IMR-90 (cell line): ENCODE measurements around the gene TTC7B. TPM values are rescaled to one million over a fixed set of nuclear protein-coding genes. Genes with fewer than 3 reads are reported as not detected.

ENCODE experiments used
- ATAC-seq: fragments of 200-7000 bp; cut with Tn5 transposase; 2 replicates; pipeline ENCODE4 v1.9.1; 2020; ENCODE audit warnings: low read depth, mild to moderate bottlenecking, moderate library complexity
- BruUV-seq: library from RNA; stranded (reverse); fragments of 400-500 nt; replicated peaks from 2 replicates; lab custom pipeline; 2021; lab: Mats Ljungman, UMichigan
- CTCF ChIA-PET: fragments of 300-600 bp; formaldehyde crosslinking; extraction: SDS; loops from one replicate; lab custom pipeline; 2021; ENCODE audit warnings: antibody characterized with exemption; lab: Yijun Ruan, JAX
- POLR2A ChIA-PET: fragments of 300-600 bp; sonication (Branson Sonifier 250); formaldehyde crosslinking; loops from one replicate; lab custom pipeline; 2022; ENCODE audit warnings: antibody characterized with exemption; ENCODE audit not compliant: unreplicated experiment; lab: Charles Lee
- DNase-seq: peaks from one replicate; pipeline ENCODE4 v3.0.0; 2013
- H2AFZ ChIP-seq: replicated peaks from 2 replicates; pipeline ENCODE3; 2013; ENCODE audit warnings: low read length, mild to moderate bottlenecking; ENCODE audit not compliant: poor library complexity
- H2AK5ac ChIP-seq: 2 replicates; pipeline ENCODE4 v1.6.1; 2013; ENCODE audit warnings: low read depth, low read length, inconsistent platforms
- H2AK9ac ChIP-seq: replicated peaks from 2 replicates; pipeline ENCODE3; 2013; ENCODE audit warnings: mild to moderate bottlenecking, low read depth, low read length, moderate library complexity; ENCODE audit not compliant: poor library complexity
- H2BK120ac ChIP-seq: 2 replicates; pipeline ENCODE4 v1.6.1; 2013; ENCODE audit warnings: low read depth, low read length, inconsistent platforms
- H2BK15ac ChIP-seq: 3 replicates; pipeline ENCODE4 v1.6.1; 2013; ENCODE audit warnings: low read depth, low read length, inconsistent platforms
- H2BK20ac ChIP-seq: 2 replicates; pipeline ENCODE4 v1.6.1; 2013; ENCODE audit warnings: low read depth, mild to moderate bottlenecking, inconsistent platforms, low read length, moderate library complexity
- H2BK5ac ChIP-seq: 2 replicates; pipeline ENCODE4 v1.6.1; 2013; ENCODE audit warnings: mild to moderate bottlenecking, low read depth, low read length, inconsistent platforms; ENCODE audit not compliant: poor library complexity, severe bottlenecking
- H3K14ac ChIP-seq: replicated peaks from 2 replicates; pipeline ENCODE4 v1.6.1; 2013; ENCODE audit warnings: low read depth, low read length, inconsistent platforms
- H3K18ac ChIP-seq: 2 replicates; pipeline ENCODE4 v1.6.1; 2013; ENCODE audit warnings: low read depth, low read length, control low read depth
- H3K23ac ChIP-seq: 2 replicates; pipeline ENCODE4 v1.6.1; 2013; ENCODE audit warnings: low read depth, low read length, inconsistent platforms
- H3K27ac ChIP-seq: 2 replicates; pipeline ENCODE4 v1.5.1; 2013; ENCODE audit warnings: mild to moderate bottlenecking, control low read depth, low read length; ENCODE audit not compliant: insufficient read depth
- H3K27me3 ChIP-seq: 2 replicates; pipeline ENCODE4 v1.6.1; 2013; ENCODE audit warnings: low read length; ENCODE audit not compliant: control insufficient read depth, insufficient read depth
- H3K36me3 ChIP-seq: 2 replicates; pipeline ENCODE4 v1.6.1; 2013; ENCODE audit warnings: low read length, mixed read lengths; ENCODE audit not compliant: control insufficient read depth, insufficient read depth
- H3K4ac ChIP-seq: 2 replicates; pipeline ENCODE4 v1.6.1; 2013; ENCODE audit warnings: low read depth, low read length, inconsistent platforms
- H3K4me1 ChIP-seq: 2 replicates; pipeline ENCODE4 v1.6.1; 2013; ENCODE audit warnings: low read length, mixed read lengths; ENCODE audit not compliant: control insufficient read depth, insufficient read depth
- H3K4me2 ChIP-seq: 2 replicates; pipeline ENCODE4 v1.6.1; 2013; ENCODE audit warnings: low read depth, mild to moderate bottlenecking, control low read depth, low read length, moderate library complexity
- H3K4me3 ChIP-seq: 2 replicates; pipeline ENCODE4 v1.5.1; 2013; ENCODE audit warnings: low read depth, mild to moderate bottlenecking, control low read depth, low read length, moderate library complexity; ENCODE audit not compliant: insufficient read depth
- H3K56ac ChIP-seq: 2 replicates; pipeline ENCODE4 v1.6.1; 2013; ENCODE audit warnings: low read length, inconsistent platforms; ENCODE audit not compliant: insufficient read depth; ENCODE audit errors: extremely low read depth
- H3K79me1 ChIP-seq, 2 experiments: 2 replicates each; pipeline ENCODE4 v1.6.1; 2013; ENCODE audit warnings: low read length in 2 of 2, inconsistent platforms in 1 of 2, low read depth in 1 of 2
- H3K9ac ChIP-seq: 2 replicates; pipeline ENCODE4 v1.6.1; 2013; ENCODE audit warnings: low read depth, low read length, control low read depth
- H3K9me1 ChIP-seq: 2 replicates; pipeline ENCODE4 v1.6.1; 2013; ENCODE audit warnings: low read length, inconsistent platforms; ENCODE audit not compliant: insufficient read depth
- H3K9me3 ChIP-seq: 2 replicates; pipeline ENCODE4 v1.6.1; 2013; ENCODE audit warnings: low read length; ENCODE audit not compliant: control insufficient read depth, insufficient read depth
- H4K20me1 ChIP-seq: 2 replicates; pipeline ENCODE4 v1.6.1; 2013; ENCODE audit warnings: low read length, inconsistent platforms; ENCODE audit not compliant: insufficient read depth
- H4K5ac ChIP-seq: 2 replicates; pipeline ENCODE4 v1.6.1; 2013; ENCODE audit warnings: mild to moderate bottlenecking, low read depth, low read length, control low read depth
- H4K8ac ChIP-seq, 2 experiments: 2 replicates each; pipeline ENCODE4 v1.6.1; 2013; ENCODE audit warnings: low read depth in 2 of 2, low read length in 2 of 2, control low read depth in 1 of 2, inconsistent platforms in 1 of 2
- H4K91ac ChIP-seq: 2 replicates; pipeline ENCODE4 v1.6.1; 2013; ENCODE audit warnings: low read depth, low read length, inconsistent platforms; ENCODE audit not compliant: insufficient read depth
- BHLHE40 ChIP-seq: fragments of 150-350 bp; IDR thresholded peaks from 2 replicates; pipeline ENCODE4 v1.6.1; 2016; ENCODE audit warnings: mild to moderate bottlenecking, low read depth, low read length
- CEBPB ChIP-seq: IDR thresholded peaks from 2 replicates; pipeline ENCODE4 v1.6.1; 2012; ENCODE audit warnings: low read depth, low read length, improper control_type of control experiment
- CHD1 ChIP-seq: IDR thresholded peaks from 2 replicates; pipeline ENCODE4 v1.6.1; 2012; ENCODE audit warnings: low read depth, low read length, improper control_type of control experiment
- ELK1 ChIP-seq: fragments of 150-350 bp; IDR thresholded peaks from 2 replicates; pipeline ENCODE4 v1.6.1; 2016; ENCODE audit warnings: low read depth, mild to moderate bottlenecking, low read length, moderate library complexity, borderline replicate concordance
- FOS ChIP-seq: fragments of 150-350 bp; IDR thresholded peaks from 2 replicates; pipeline ENCODE4 v1.6.1; 2016; ENCODE audit warnings: low read depth, low read length
- MAFK ChIP-seq: IDR thresholded peaks from 2 replicates; pipeline ENCODE4 v1.6.1; 2012; ENCODE audit warnings: low read depth, low read length, improper control_type of control experiment
- MAZ ChIP-seq: IDR thresholded peaks from 2 replicates; pipeline ENCODE4 v1.6.1; 2012; ENCODE audit warnings: low read depth, mild to moderate bottlenecking, low read length, improper control_type of control experiment, moderate library complexity, borderline replicate concordance
- MXI1 ChIP-seq: IDR thresholded peaks from 2 replicates; pipeline ENCODE4 v1.6.1; 2012; ENCODE audit warnings: low read depth, mild to moderate bottlenecking, low read length, moderate library complexity, borderline replicate concordance
- NFE2L2 ChIP-seq: fragments of 150-350 bp; IDR thresholded peaks from 2 replicates; pipeline ENCODE4 v1.6.1; 2016; ENCODE audit warnings: low read depth, mild to moderate bottlenecking, low read length
- POLR2A ChIP-seq: IDR thresholded peaks from 2 replicates; pipeline ENCODE4 v1.6.1; 2012; ENCODE audit warnings: mild to moderate bottlenecking, low read depth, low read length
- RAD21 ChIP-seq: IDR thresholded peaks from 2 replicates; pipeline ENCODE4 v1.6.1; 2012; ENCODE audit warnings: low read length, improper control_type of control experiment
- RCOR1 ChIP-seq: IDR thresholded peaks from 2 replicates; pipeline ENCODE4 v1.6.1; 2012; ENCODE audit warnings: mild to moderate bottlenecking, low read length, improper control_type of control experiment; ENCODE audit not compliant: insufficient replicate concordance
- RFX5 ChIP-seq: IDR thresholded peaks from 2 replicates; pipeline ENCODE4 v1.8.0; 2012; ENCODE audit warnings: low read depth, mild to moderate bottlenecking, low read length, moderate library complexity
- SMC3 ChIP-seq: fragments of 150-350 bp; IDR thresholded peaks from 2 replicates; pipeline ENCODE4 v1.6.1; 2016; ENCODE audit warnings: low read depth, mild to moderate bottlenecking, antibody characterized with exemption, low read length, moderate library complexity
- USF2 ChIP-seq: fragments of 150-350 bp; IDR thresholded peaks from 2 replicates; pipeline ENCODE4 v1.6.1; 2017; ENCODE audit warnings: mild to moderate bottlenecking, antibody characterized with exemption, low read length, low read depth
- WGBS, 2 experiments: methylation state at CpG; one replicate each; pipeline versions ENCODE4 v1.1.5 to v1.1.7; 2013; ENCODE audit warnings: missing lambda C conversion rate in 2 of 2; ENCODE audit not compliant: insufficient read length in 1 of 2; ENCODE audit errors: extremely low coverage in 2 of 2; 5-methylcytosine and 5-hydroxymethylcytosine counted together
- dilution Hi-C: fragments of 300-500 bp; cut with HindIII; formaldehyde crosslinking; loops from one replicate; pipeline ENCODE4 v1.14.3; 2018; ENCODE audit warnings: low sequenced_read_pairs; ENCODE audit not compliant: unreplicated experiment
- in situ Hi-C: fragments of 300-500 bp; cut with MboI; formaldehyde crosslinking; loops from 3 replicates; pipeline ENCODE4 v1.14.3; 2019; ENCODE audit warnings: low sequenced_read_pairs, inconsistent platforms, mixed read lengths
- intact Hi-C: fragments of 100-400 bp; cut with micrococcal nuclease; formaldehyde crosslinking; loops from 2 replicates; pipeline ENCODE4 v1.10.0; 2022
- polyA plus RNA-seq, 3 experiments: library from polyadenylated mRNA; depleted of rRNA; stranded (reverse); fragments of >200 nt; gene quantifications; 2 replicates each; pipeline ENCODE4 v1.2.3, GENCODE V29; 2012; ENCODE audit warnings: low replicate concordance in 1 of 3
- total RNA-seq: library from RNA; depleted of rRNA; stranded (reverse); fragments of >200 nt; gene quantifications from 2 replicates; pipeline ENCODE4 v1.2.3, GENCODE V29; 2012
- TF ChIP-seq, protein P1 (sequence below): conservative IDR thresholded peaks from 2 replicates; pipeline ENCODE4 v1.5.1; 2012; ENCODE audit warnings: mild to moderate bottlenecking, low read depth, low read length, improper control_type of control experiment

The TTC7B gene
- total and polyA plus RNA-seq, 2 of the 4 experiments (the other 2 are of a cell fraction): 18.1 to 35.3 TPM

DNA sequence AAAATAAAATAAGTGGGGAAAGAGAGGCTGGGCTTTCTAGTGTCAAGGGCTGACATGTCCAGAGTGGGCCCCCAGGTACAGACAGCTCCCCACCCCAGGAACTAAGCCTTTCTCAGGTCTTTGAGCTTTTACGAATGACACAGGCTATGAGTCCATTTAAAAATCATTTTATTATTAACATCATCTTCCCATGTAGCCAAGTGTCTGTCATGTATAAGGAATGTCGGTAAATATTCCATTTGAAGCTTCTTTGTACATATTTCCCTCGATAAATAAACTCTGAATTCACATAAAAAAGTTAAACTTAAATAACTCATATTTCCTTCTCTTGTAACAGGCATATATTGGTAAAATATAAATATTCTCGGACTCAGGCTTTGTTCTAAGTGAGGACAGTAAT, 275.8 kb downstream of the TTC7B start:
- H3K9me1 ChIP-seq: peaks cover 4% of the 10 kb centered on the region; the same call in 1 of the 2 replicates
- no peak overlapping the region for H3K4me3 ChIP-seq
- ChIA-PET CTCF (no interaction called here), POLR2A (no interaction called here)
- dilution Hi-C loops (no loop called here), in situ Hi-C loops (no loop called here), intact Hi-C loops (no loop called here)
- H2BK5ac ChIP-seq: no peak overlapping the region
- no peak overlapping the region for H2BK120ac ChIP-seq
- no peak overlapping the region for H3K27ac ChIP-seq
- H2AK5ac ChIP-seq: no peak overlapping the region
- H2AK9ac ChIP-seq: no peak overlapping the region
- H3K36me3 ChIP-seq: peaks cover 4% of the 10 kb centered on the region; the same call in 1 of the 2 replicates
- H4K91ac ChIP-seq: no peak overlapping the region
- no peak overlapping the region for H3K14ac ChIP-seq
- H3K18ac ChIP-seq: no peak overlapping the region
- no peak overlapping the region for H3K23ac ChIP-seq
- H3K4ac ChIP-seq: no peak overlapping the region
- no peak overlapping the region for H2BK20ac ChIP-seq
- no peak overlapping the region for H2AFZ ChIP-seq
- no peaks in the 10 kb centered on the region for H3K27me3 ChIP-seq
- H4K8ac ChIP-seq: no peak overlapping the region
- no peak overlapping the region for H2BK15ac ChIP-seq
- ATAC-seq (no peak), DNase-seq (peak; percentile 10)
- no peaks in the 10 kb centered on the region for H3K79me1 ChIP-seq
- no CpG with 5 or more reads among the region's 4 CpGs for WGBS, 2 experiments
- TF ChIP-seq, protein P1, sequence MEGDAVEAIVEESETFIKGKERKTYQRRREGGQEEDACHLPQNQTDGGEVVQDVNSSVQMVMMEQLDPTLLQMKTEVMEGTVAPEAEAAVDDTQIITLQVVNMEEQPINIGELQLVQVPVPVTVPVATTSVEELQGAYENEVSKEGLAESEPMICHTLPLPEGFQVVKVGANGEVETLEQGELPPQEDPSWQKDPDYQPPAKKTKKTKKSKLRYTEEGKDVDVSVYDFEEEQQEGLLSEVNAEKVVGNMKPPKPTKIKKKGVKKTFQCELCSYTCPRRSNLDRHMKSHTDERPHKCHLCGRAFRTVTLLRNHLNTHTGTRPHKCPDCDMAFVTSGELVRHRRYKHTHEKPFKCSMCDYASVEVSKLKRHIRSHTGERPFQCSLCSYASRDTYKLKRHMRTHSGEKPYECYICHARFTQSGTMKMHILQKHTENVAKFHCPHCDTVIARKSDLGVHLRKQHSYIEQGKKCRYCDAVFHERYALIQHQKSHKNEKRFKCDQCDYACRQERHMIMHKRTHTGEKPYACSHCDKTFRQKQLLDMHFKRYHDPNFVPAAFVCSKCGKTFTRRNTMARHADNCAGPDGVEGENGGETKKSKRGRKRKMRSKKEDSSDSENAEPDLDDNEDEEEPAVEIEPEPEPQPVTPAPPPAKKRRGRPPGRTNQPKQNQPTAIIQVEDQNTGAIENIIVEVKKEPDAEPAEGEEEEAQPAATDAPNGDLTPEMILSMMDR: no peak
- TF ChIP-seq CHD1 (no peak), CEBPB (no peak), MXI1 (no peak), POLR2A (no peak), NFE2L2 (no peak), BHLHE40 (no peak), MAFK (no peak), RFX5 (no peak), SMC3 (no peak), RCOR1 (no peak), RAD21 (no peak), FOS (no peak), MAZ (no peak), USF2 (no peak), ELK1 (no peak)
- no peaks in the 10 kb centered on the region for H4K20me1 ChIP-seq
- no peak overlapping the region for H4K5ac ChIP-seq
- no peak overlapping the region for H3K9ac ChIP-seq
- H3K56ac ChIP-seq: no peak overlapping the region
- BruUV-seq: no TSS peak
- H3K9me3 ChIP-seq: no peaks in the 10 kb centered on the region
- no peaks in the 10 kb centered on the region for H3K4me1 ChIP-seq
- H3K4me2 ChIP-seq: no peak overlapping the region
